IMR-90 (cell line): Measurements from ENCODE around the gene TGFB3. TPM values are rescaled to one million over a fixed set of nuclear protein-coding genes. Genes with fewer than 3 reads are reported as not detected.

Experiments used
- ATAC-seq: fragments of 200-7000 bp; cut with Tn5 transposase; 2 replicates; pipeline ENCODE4 v1.9.1; 2020; ENCODE audit warnings: low read depth, mild to moderate bottlenecking, moderate library complexity
- BruUV-seq: library from RNA; stranded (reverse); fragments of 400-500 nt; replicated peaks from 2 replicates; lab custom pipeline; 2021; lab: Mats Ljungman, UMichigan
- CTCF ChIA-PET: fragments of 300-600 bp; formaldehyde crosslinking; extraction: SDS; loops from one replicate; lab custom pipeline; 2021; ENCODE audit warnings: antibody characterized with exemption; lab: Yijun Ruan, JAX
- POLR2A ChIA-PET: fragments of 300-600 bp; sonication (Branson Sonifier 250); formaldehyde crosslinking; loops from one replicate; lab custom pipeline; 2022; ENCODE audit warnings: antibody characterized with exemption; ENCODE audit not compliant: unreplicated experiment; lab: Charles Lee
- DNase-seq: peaks from one replicate; pipeline ENCODE4 v3.0.0; 2013
- H2AFZ ChIP-seq: replicated peaks from 2 replicates; pipeline ENCODE3; 2013; ENCODE audit warnings: low read length, mild to moderate bottlenecking; ENCODE audit not compliant: poor library complexity
- H2AK5ac ChIP-seq: 2 replicates; pipeline ENCODE4 v1.6.1; 2013; ENCODE audit warnings: low read depth, low read length, inconsistent platforms
- H2AK9ac ChIP-seq: replicated peaks from 2 replicates; pipeline ENCODE3; 2013; ENCODE audit warnings: mild to moderate bottlenecking, low read depth, low read length, moderate library complexity; ENCODE audit not compliant: poor library complexity
- H2BK120ac ChIP-seq: 2 replicates; pipeline ENCODE4 v1.6.1; 2013; ENCODE audit warnings: low read depth, low read length, inconsistent platforms
- H2BK15ac ChIP-seq: 3 replicates; pipeline ENCODE4 v1.6.1; 2013; ENCODE audit warnings: low read depth, low read length, inconsistent platforms
- H2BK20ac ChIP-seq: 2 replicates; pipeline ENCODE4 v1.6.1; 2013; ENCODE audit warnings: low read depth, mild to moderate bottlenecking, inconsistent platforms, low read length, moderate library complexity
- H2BK5ac ChIP-seq: 2 replicates; pipeline ENCODE4 v1.6.1; 2013; ENCODE audit warnings: mild to moderate bottlenecking, low read depth, low read length, inconsistent platforms; ENCODE audit not compliant: poor library complexity, severe bottlenecking
- H3K14ac ChIP-seq: replicated peaks from 2 replicates; pipeline ENCODE4 v1.6.1; 2013; ENCODE audit warnings: low read depth, low read length, inconsistent platforms
- H3K18ac ChIP-seq: 2 replicates; pipeline ENCODE4 v1.6.1; 2013; ENCODE audit warnings: low read depth, low read length, control low read depth
- H3K23ac ChIP-seq: 2 replicates; pipeline ENCODE4 v1.6.1; 2013; ENCODE audit warnings: low read depth, low read length, inconsistent platforms
- H3K27ac ChIP-seq: 2 replicates; pipeline ENCODE4 v1.5.1; 2013; ENCODE audit warnings: mild to moderate bottlenecking, control low read depth, low read length; ENCODE audit not compliant: insufficient read depth
- H3K27me3 ChIP-seq: 2 replicates; pipeline ENCODE4 v1.6.1; 2013; ENCODE audit warnings: low read length; ENCODE audit not compliant: control insufficient read depth, insufficient read depth
- H3K36me3 ChIP-seq: 2 replicates; pipeline ENCODE4 v1.6.1; 2013; ENCODE audit warnings: low read length, mixed read lengths; ENCODE audit not compliant: control insufficient read depth, insufficient read depth
- H3K4ac ChIP-seq: 2 replicates; pipeline ENCODE4 v1.6.1; 2013; ENCODE audit warnings: low read depth, low read length, inconsistent platforms
- H3K4me1 ChIP-seq: 2 replicates; pipeline ENCODE4 v1.6.1; 2013; ENCODE audit warnings: low read length, mixed read lengths; ENCODE audit not compliant: control insufficient read depth, insufficient read depth
- H3K4me2 ChIP-seq: 2 replicates; pipeline ENCODE4 v1.6.1; 2013; ENCODE audit warnings: low read depth, mild to moderate bottlenecking, control low read depth, low read length, moderate library complexity
- H3K4me3 ChIP-seq: 2 replicates; pipeline ENCODE4 v1.5.1; 2013; ENCODE audit warnings: low read depth, mild to moderate bottlenecking, control low read depth, low read length, moderate library complexity; ENCODE audit not compliant: insufficient read depth
- H3K56ac ChIP-seq: 2 replicates; pipeline ENCODE4 v1.6.1; 2013; ENCODE audit warnings: low read length, inconsistent platforms; ENCODE audit not compliant: insufficient read depth; ENCODE audit errors: extremely low read depth
- H3K79me1 ChIP-seq, 2 experiments: 2 replicates each; pipeline ENCODE4 v1.6.1; 2013; ENCODE audit warnings: low read length in 2 of 2, inconsistent platforms in 1 of 2, low read depth in 1 of 2
- H3K9ac ChIP-seq: 2 replicates; pipeline ENCODE4 v1.6.1; 2013; ENCODE audit warnings: low read depth, low read length, control low read depth
- H3K9me1 ChIP-seq: 2 replicates; pipeline ENCODE4 v1.6.1; 2013; ENCODE audit warnings: low read length, inconsistent platforms; ENCODE audit not compliant: insufficient read depth
- H3K9me3 ChIP-seq: 2 replicates; pipeline ENCODE4 v1.6.1; 2013; ENCODE audit warnings: low read length; ENCODE audit not compliant: control insufficient read depth, insufficient read depth
- H4K20me1 ChIP-seq: 2 replicates; pipeline ENCODE4 v1.6.1; 2013; ENCODE audit warnings: low read length, inconsistent platforms; ENCODE audit not compliant: insufficient read depth
- H4K5ac ChIP-seq: 2 replicates; pipeline ENCODE4 v1.6.1; 2013; ENCODE audit warnings: mild to moderate bottlenecking, low read depth, low read length, control low read depth
- H4K8ac ChIP-seq, 2 experiments: 2 replicates each; pipeline ENCODE4 v1.6.1; 2013; ENCODE audit warnings: low read depth in 2 of 2, low read length in 2 of 2, control low read depth in 1 of 2, inconsistent platforms in 1 of 2
- H4K91ac ChIP-seq: 2 replicates; pipeline ENCODE4 v1.6.1; 2013; ENCODE audit warnings: low read depth, low read length, inconsistent platforms; ENCODE audit not compliant: insufficient read depth
- BHLHE40 ChIP-seq: fragments of 150-350 bp; IDR thresholded peaks from 2 replicates; pipeline ENCODE4 v1.6.1; 2016; ENCODE audit warnings: mild to moderate bottlenecking, low read depth, low read length
- CEBPB ChIP-seq: IDR thresholded peaks from 2 replicates; pipeline ENCODE4 v1.6.1; 2012; ENCODE audit warnings: low read depth, low read length, improper control_type of control experiment
- CHD1 ChIP-seq: IDR thresholded peaks from 2 replicates; pipeline ENCODE4 v1.6.1; 2012; ENCODE audit warnings: low read depth, low read length, improper control_type of control experiment
- FOS ChIP-seq: fragments of 150-350 bp; IDR thresholded peaks from 2 replicates; pipeline ENCODE4 v1.6.1; 2016; ENCODE audit warnings: low read depth, low read length
- MAZ ChIP-seq: IDR thresholded peaks from 2 replicates; pipeline ENCODE4 v1.6.1; 2012; ENCODE audit warnings: low read depth, mild to moderate bottlenecking, low read length, improper control_type of control experiment, moderate library complexity, borderline replicate concordance
- MXI1 ChIP-seq: IDR thresholded peaks from 2 replicates; pipeline ENCODE4 v1.6.1; 2012; ENCODE audit warnings: low read depth, mild to moderate bottlenecking, low read length, moderate library complexity, borderline replicate concordance
- NFE2L2 ChIP-seq: fragments of 150-350 bp; IDR thresholded peaks from 2 replicates; pipeline ENCODE4 v1.6.1; 2016; ENCODE audit warnings: low read depth, mild to moderate bottlenecking, low read length
- POLR2A ChIP-seq: IDR thresholded peaks from 2 replicates; pipeline ENCODE4 v1.6.1; 2012; ENCODE audit warnings: mild to moderate bottlenecking, low read depth, low read length
- RAD21 ChIP-seq: IDR thresholded peaks from 2 replicates; pipeline ENCODE4 v1.6.1; 2012; ENCODE audit warnings: low read length, improper control_type of control experiment
- RCOR1 ChIP-seq: IDR thresholded peaks from 2 replicates; pipeline ENCODE4 v1.6.1; 2012; ENCODE audit warnings: mild to moderate bottlenecking, low read length, improper control_type of control experiment; ENCODE audit not compliant: insufficient replicate concordance
- RFX5 ChIP-seq: IDR thresholded peaks from 2 replicates; pipeline ENCODE4 v1.8.0; 2012; ENCODE audit warnings: low read depth, mild to moderate bottlenecking, low read length, moderate library complexity
- SMC3 ChIP-seq: fragments of 150-350 bp; IDR thresholded peaks from 2 replicates; pipeline ENCODE4 v1.6.1; 2016; ENCODE audit warnings: low read depth, mild to moderate bottlenecking, antibody characterized with exemption, low read length, moderate library complexity
- WGBS, 2 experiments: methylation state at CpG; one replicate each; pipeline versions ENCODE4 v1.1.5 to v1.1.7; 2013; ENCODE audit warnings: missing lambda C conversion rate in 2 of 2; ENCODE audit not compliant: insufficient read length in 1 of 2; ENCODE audit errors: extremely low coverage in 2 of 2; 5-methylcytosine and 5-hydroxymethylcytosine counted together
- dilution Hi-C: fragments of 300-500 bp; cut with HindIII; formaldehyde crosslinking; loops from one replicate; pipeline ENCODE4 v1.14.3; 2018; ENCODE audit warnings: low sequenced_read_pairs; ENCODE audit not compliant: unreplicated experiment
- in situ Hi-C: fragments of 300-500 bp; cut with MboI; formaldehyde crosslinking; loops from 3 replicates; pipeline ENCODE4 v1.14.3; 2019; ENCODE audit warnings: low sequenced_read_pairs, inconsistent platforms, mixed read lengths
- intact Hi-C: fragments of 100-400 bp; cut with micrococcal nuclease; formaldehyde crosslinking; loops from 2 replicates; pipeline ENCODE4 v1.10.0; 2022
- polyA plus RNA-seq, 3 experiments: library from polyadenylated mRNA; depleted of rRNA; stranded (reverse); fragments of >200 nt; gene quantifications; 2 replicates each; pipeline ENCODE4 v1.2.3, GENCODE V29; 2012; ENCODE audit warnings: low replicate concordance in 1 of 3
- total RNA-seq: library from RNA; depleted of rRNA; stranded (reverse); fragments of >200 nt; gene quantifications from 2 replicates; pipeline ENCODE4 v1.2.3, GENCODE V29; 2012
- TF ChIP-seq, protein P1 (sequence below): fragments of 150-350 bp; IDR thresholded peaks from 2 replicates; pipeline ENCODE4 v1.6.1; 2017; ENCODE audit warnings: mild to moderate bottlenecking, antibody characterized with exemption, low read length, low read depth
- TF ChIP-seq, protein P2 (sequence below): fragments of 150-350 bp; IDR thresholded peaks from 2 replicates; pipeline ENCODE4 v1.6.1; 2016; ENCODE audit warnings: low read depth, mild to moderate bottlenecking, low read length, moderate library complexity, borderline replicate concordance
- TF ChIP-seq, protein P3 (sequence below): conservative IDR thresholded peaks from 2 replicates; pipeline ENCODE4 v1.5.1; 2012; ENCODE audit warnings: mild to moderate bottlenecking, low read depth, low read length, improper control_type of control experiment

TGFB3 gene
- total and polyA plus RNA-seq, 2 of the 4 experiments (the other 2 are of a cell fraction) = 2.2 to 4.3 TPM

DNA sequence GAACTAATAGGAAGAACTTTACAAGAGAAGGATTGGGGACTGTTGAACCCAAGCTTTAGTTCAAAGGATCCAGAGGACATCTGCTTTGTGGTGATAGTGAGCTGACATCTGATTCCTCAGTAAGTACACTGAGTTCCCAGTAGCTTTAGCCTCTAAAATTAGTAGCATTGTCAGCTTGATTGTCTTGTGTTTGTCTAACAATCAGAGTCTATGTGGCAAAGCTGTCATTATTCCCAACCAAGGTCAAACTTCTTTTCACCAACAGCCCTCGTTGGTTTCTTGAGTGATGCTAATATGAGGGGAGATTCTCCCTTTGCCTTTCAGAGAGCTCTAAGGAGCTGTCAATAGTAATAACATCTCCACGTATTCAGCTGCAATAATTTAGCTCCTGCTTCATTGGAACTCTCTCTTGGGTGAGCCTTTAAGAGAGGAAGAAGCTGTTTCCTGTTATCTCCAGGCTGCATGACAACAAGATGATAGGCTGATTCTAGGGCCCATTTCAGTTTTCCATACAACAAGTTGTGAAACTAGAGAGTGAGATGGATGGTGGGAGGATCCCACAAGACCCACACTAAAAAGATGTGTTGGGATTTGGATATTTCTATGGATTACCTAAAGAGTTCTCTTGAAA, 46.7 kb downstream of the TGFB3 start:
- Histone ChIP-seq H3K9ac (no peak overlapping the region), H3K4me3 (no peak overlapping the region), H2BK15ac (no peak overlapping the region), H4K5ac (no peak overlapping the region), H3K23ac (no peak overlapping the region), H3K27me3 (no peaks in the 10 kb centered on the region), H3K27ac (no peak overlapping the region), H3K4ac (no peak overlapping the region), H2BK5ac (no peak overlapping the region), H3K18ac (no peak overlapping the region), H4K20me1 (no peaks in the 10 kb centered on the region), H2AFZ (no peak overlapping the region), H2BK120ac (no peak overlapping the region), H3K56ac (no peak overlapping the region), H3K36me3 (no peaks in the 10 kb centered on the region), H3K9me1 (no peaks in the 10 kb centered on the region; the same call in 1 of the 2 replicates), H4K8ac (no peak overlapping the region), H3K79me1 (no peaks in the 10 kb centered on the region), H3K4me2 (no peak overlapping the region), H2BK20ac (no peak overlapping the region), H3K9me3 (no peaks in the 10 kb centered on the region), H2AK9ac (no peak overlapping the region), H4K91ac (no peak overlapping the region), H2AK5ac (no peak overlapping the region), H3K4me1 (no peaks in the 10 kb centered on the region), H3K14ac (no peak overlapping the region)
- no peak for ATAC-seq
- TF ChIP-seq, protein P1, sequence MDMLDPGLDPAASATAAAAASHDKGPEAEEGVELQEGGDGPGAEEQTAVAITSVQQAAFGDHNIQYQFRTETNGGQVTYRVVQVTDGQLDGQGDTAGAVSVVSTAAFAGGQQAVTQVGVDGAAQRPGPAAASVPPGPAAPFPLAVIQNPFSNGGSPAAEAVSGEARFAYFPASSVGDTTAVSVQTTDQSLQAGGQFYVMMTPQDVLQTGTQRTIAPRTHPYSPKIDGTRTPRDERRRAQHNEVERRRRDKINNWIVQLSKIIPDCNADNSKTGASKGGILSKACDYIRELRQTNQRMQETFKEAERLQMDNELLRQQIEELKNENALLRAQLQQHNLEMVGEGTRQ = no peak
- TF ChIP-seq RAD21 = no peak
- TF ChIP-seq, protein P2, sequence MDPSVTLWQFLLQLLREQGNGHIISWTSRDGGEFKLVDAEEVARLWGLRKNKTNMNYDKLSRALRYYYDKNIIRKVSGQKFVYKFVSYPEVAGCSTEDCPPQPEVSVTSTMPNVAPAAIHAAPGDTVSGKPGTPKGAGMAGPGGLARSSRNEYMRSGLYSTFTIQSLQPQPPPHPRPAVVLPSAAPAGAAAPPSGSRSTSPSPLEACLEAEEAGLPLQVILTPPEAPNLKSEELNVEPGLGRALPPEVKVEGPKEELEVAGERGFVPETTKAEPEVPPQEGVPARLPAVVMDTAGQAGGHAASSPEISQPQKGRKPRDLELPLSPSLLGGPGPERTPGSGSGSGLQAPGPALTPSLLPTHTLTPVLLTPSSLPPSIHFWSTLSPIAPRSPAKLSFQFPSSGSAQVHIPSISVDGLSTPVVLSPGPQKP = no peak
- no peak for TF ChIP-seq POLR2A
- TF ChIP-seq NFE2L2 = no peak
- TF ChIP-seq RCOR1 = no peak
- TF ChIP-seq BHLHE40 = no peak
- TF ChIP-seq, protein P3, sequence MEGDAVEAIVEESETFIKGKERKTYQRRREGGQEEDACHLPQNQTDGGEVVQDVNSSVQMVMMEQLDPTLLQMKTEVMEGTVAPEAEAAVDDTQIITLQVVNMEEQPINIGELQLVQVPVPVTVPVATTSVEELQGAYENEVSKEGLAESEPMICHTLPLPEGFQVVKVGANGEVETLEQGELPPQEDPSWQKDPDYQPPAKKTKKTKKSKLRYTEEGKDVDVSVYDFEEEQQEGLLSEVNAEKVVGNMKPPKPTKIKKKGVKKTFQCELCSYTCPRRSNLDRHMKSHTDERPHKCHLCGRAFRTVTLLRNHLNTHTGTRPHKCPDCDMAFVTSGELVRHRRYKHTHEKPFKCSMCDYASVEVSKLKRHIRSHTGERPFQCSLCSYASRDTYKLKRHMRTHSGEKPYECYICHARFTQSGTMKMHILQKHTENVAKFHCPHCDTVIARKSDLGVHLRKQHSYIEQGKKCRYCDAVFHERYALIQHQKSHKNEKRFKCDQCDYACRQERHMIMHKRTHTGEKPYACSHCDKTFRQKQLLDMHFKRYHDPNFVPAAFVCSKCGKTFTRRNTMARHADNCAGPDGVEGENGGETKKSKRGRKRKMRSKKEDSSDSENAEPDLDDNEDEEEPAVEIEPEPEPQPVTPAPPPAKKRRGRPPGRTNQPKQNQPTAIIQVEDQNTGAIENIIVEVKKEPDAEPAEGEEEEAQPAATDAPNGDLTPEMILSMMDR = no peak
- TF ChIP-seq FOS = no peak
- TF ChIP-seq RFX5 = no peak
- TF ChIP-seq MAZ = no peak
- TF ChIP-seq MXI1 = no peak
- TF ChIP-seq CEBPB = no peak
- TF ChIP-seq CHD1 = no peak
- no peak for TF ChIP-seq SMC3
- intact Hi-C loops (no loop called here), in situ Hi-C loops (no loop called here), dilution Hi-C loops (no loop called here)
- no peak for DNase-seq
- no TSS peak for BruUV-seq
- no CpG with 5 or more reads among the region's 2 CpGs for WGBS, 2 experiments
- CTCF ChIA-PET = interaction anchor here (0.7 kb wide), 1 partner anchor 240 kb away, joined by 3 read pairs; no protein-coding TSS in a partner anchor
- POLR2A ChIA-PET = no interaction called here
